SK-N-MC (cell line): ENCODE measurements around the gene TRPM7.

ENCODE experiments used
- DNase-seq: peaks from one replicate; pipeline ENCODE4 v3.0.0-alpha.2; 2011; ENCODE audit warnings: low read depth, low spot score
- H3K27ac ChIP-seq: fragments of 200-600 bp; sonication (generic); 2 replicates; pipeline ENCODE4 v1.5.1; 2016; ENCODE audit warnings: mixed run types
- H3K36me3 ChIP-seq: fragments of 200-600 bp; sonication (generic); 2 replicates; pipeline ENCODE4 v1.6.1; 2017; ENCODE audit warnings: antibody characterized with exemption, low read length, mixed read lengths; ENCODE audit not compliant: insufficient read depth
- H3K4me3 ChIP-seq: fragments of 200-600 bp; sonication (generic); 2 replicates; pipeline ENCODE4 v1.5.1; 2016
- H3K9ac ChIP-seq: fragments of 200-600 bp; sonication (generic); 2 replicates; pipeline ENCODE4 v1.8.0; 2017; ENCODE audit warnings: mixed run types, mixed read lengths; ENCODE audit not compliant: insufficient read length
- H3K9me3 ChIP-seq: fragments of 200-600 bp; sonication (generic); 2 replicates; pipeline ENCODE4 v1.6.1; 2017; ENCODE audit warnings: low read depth, mild to moderate bottlenecking, antibody characterized with exemption, low read length, moderate library complexity, mixed read lengths
- EZH2 ChIP-seq: fragments of 200-600 bp; sonication (generic); IDR thresholded peaks from one replicate; pipeline ENCODE4 v1.6.1; 2017; ENCODE audit warnings: antibody characterized with exemption
- FOXP2 ChIP-seq: optimal IDR thresholded peaks from 2 replicates; pipeline ENCODE3; 2011; ENCODE audit warnings: mild to moderate bottlenecking, moderate library complexity; ENCODE audit not compliant: insufficient read depth; ENCODE audit errors: extremely low read length, control extremely low read depth
- POLR2AphosphoS5 ChIP-seq: IDR thresholded peaks from 2 replicates; pipeline ENCODE4 v1.6.1; 2012; ENCODE audit warnings: mild to moderate bottlenecking, low read depth, low read length, borderline replicate concordance

The TRPM7 gene

GRCh38 chr15:50686469-50687301, at the start of gene TRPM7:
Gene TRPM7 (minus strand): TSS chr15:50686797. CDS start chr15:50686533, 264 bp downstream.
- H3K36me3 ChIP-seq = peaks cover 23% of the 10 kb centered on the region
- peak within 1 kb of the TSS; percentile 95 for H3K9ac ChIP-seq
- H3K27ac ChIP-seq = peak within 1 kb of the TSS; percentile 87
- no peaks in the 10 kb centered on the region for H3K9me3 ChIP-seq
- H3K4me3 ChIP-seq = peak within 1 kb of the TSS; percentile 93
- peak; percentile 94 for TF ChIP-seq POLR2AphosphoS5
- TF ChIP-seq FOXP2 = peak; percentile 45
- TF ChIP-seq EZH2 = no peak
- peak; percentile 61 for DNase-seq

- no peak for DNase-seq
- peaks cover 39% of the 10 kb centered on the region for H3K36me3 ChIP-seq
- H3K27ac ChIP-seq = no peak overlapping the region
- H3K9me3 ChIP-seq = no peaks in the 10 kb centered on the region
- no peak overlapping the region for H3K4me3 ChIP-seq
- no peak overlapping the region for H3K9ac ChIP-seq
- TF ChIP-seq EZH2 (no peak), POLR2AphosphoS5 (no peak), FOXP2 (no peak)
Measured at GRCh38 chr15:50735156-50735555, 48.6 kb upstream of the TRPM7 start.

GRCh38 chr15:50726315-50726714, 39.7 kb upstream of the TRPM7 start:
- H3K36me3 ChIP-seq = peaks cover 28% of the 10 kb centered on the region

GRCh38 chr15:50718700-50719125, 32.1 kb upstream of the TRPM7 start:
- TF ChIP-seq POLR2AphosphoS5 = no peak
- no peak for TF ChIP-seq FOXP2
- TF ChIP-seq EZH2 = no peak

More at GRCh38 chr15:50726315-50726714, 39.7 kb upstream of the TRPM7 start:
- Histone ChIP-seq H3K4me3 (no peak overlapping the region), H3K9ac (no peak overlapping the region), H3K27ac (no peak overlapping the region), H3K9me3 (no peaks in the 10 kb centered on the region)
- no peak for TF ChIP-seq EZH2
- TF ChIP-seq FOXP2 = no peak
- no peak for TF ChIP-seq POLR2AphosphoS5
- no peak for DNase-seq

GRCh38 chr15:50712018-50712417, 25.4 kb upstream of the TRPM7 start:
- Histone ChIP-seq H3K27ac (no peak overlapping the region), H3K9me3 (no peaks in the 10 kb centered on the region), H3K36me3 (peaks cover 9% of the 10 kb centered on the region), H3K9ac (no peak overlapping the region), H3K4me3 (no peak overlapping the region)
- DNase-seq = no peak
- TF ChIP-seq EZH2 = no peak
- no peak for TF ChIP-seq POLR2AphosphoS5
- no peak for TF ChIP-seq FOXP2

More at GRCh38 chr15:50718700-50719125, 32.1 kb upstream of the TRPM7 start:
- H3K9me3 ChIP-seq = no peaks in the 10 kb centered on the region
- H3K27ac ChIP-seq = no peak overlapping the region
- H3K4me3 ChIP-seq = no peak overlapping the region
- no peak overlapping the region for H3K9ac ChIP-seq
- DNase-seq = no peak
- peaks cover 16% of the 10 kb centered on the region for H3K36me3 ChIP-seq

GRCh38 chr15:50710585-50710984, 24.0 kb upstream of the TRPM7 start:
- no peak overlapping the region for H3K27ac ChIP-seq
- no peak for DNase-seq
- peaks cover 9% of the 10 kb centered on the region for H3K36me3 ChIP-seq
- no peaks in the 10 kb centered on the region for H3K9me3 ChIP-seq
- TF ChIP-seq EZH2 = no peak
- no peak for TF ChIP-seq FOXP2
- no peak for TF ChIP-seq POLR2AphosphoS5
- H3K4me3 ChIP-seq = no peak overlapping the region
- no peak overlapping the region for H3K9ac ChIP-seq

- no peak for DNase-seq
- Histone ChIP-seq H3K9ac (no peak overlapping the region), H3K27ac (no peak overlapping the region), H3K9me3 (no peaks in the 10 kb centered on the region), H3K4me3 (no peak overlapping the region), H3K36me3 (peaks cover 9% of the 10 kb centered on the region)
- TF ChIP-seq EZH2 (no peak), FOXP2 (no peak), POLR2AphosphoS5 (no peak)
Measured at GRCh38 chr15:50707878-50708427, 21.4 kb upstream of the TRPM7 start.

- Histone ChIP-seq H3K9ac (no peak overlapping the region), H3K36me3 (peaks cover 7% of the 10 kb centered on the region), H3K9me3 (no peaks in the 10 kb centered on the region), H3K27ac (no peak overlapping the region; the same call in 1 of the 2 replicates), H3K4me3 (no peak overlapping the region)
- DNase-seq = no peak
- TF ChIP-seq FOXP2 (no peak), POLR2AphosphoS5 (no peak), EZH2 (no peak)
Measured at GRCh38 chr15:50702762-50703334, 16.3 kb upstream of the TRPM7 start.

- H3K4me3 ChIP-seq = no peak overlapping the region
- no peaks in the 10 kb centered on the region for H3K36me3 ChIP-seq
- TF ChIP-seq EZH2 = no peak
- no peak for TF ChIP-seq FOXP2
- TF ChIP-seq POLR2AphosphoS5 = no peak
- H3K27ac ChIP-seq = no peak overlapping the region
- DNase-seq = no peak
- no peaks in the 10 kb centered on the region for H3K9me3 ChIP-seq
- H3K9ac ChIP-seq = no peak overlapping the region
Measured at GRCh38 chr15:50698101-50698500, 11.5 kb upstream of the TRPM7 start.
